HUES64 (cell line): ENCODE results near the gene PEAK1.
A peak's percentile ranks its signal among the peaks of the same experiment; 100 is the strongest.

Experiments used
- H3K27ac ChIP-seq: 2 replicates; pipeline ENCODE4 v1.7.0; 2013; ENCODE audit warnings: low read depth, low read length, inconsistent platforms
- H3K27me3 ChIP-seq: 2 replicates; pipeline ENCODE4 v1.6.1; 2013; ENCODE audit warnings: mild to moderate bottlenecking, low read length; ENCODE audit not compliant: insufficient read depth
- H3K36me3 ChIP-seq: 2 replicates; pipeline ENCODE4 v1.6.1; 2013; ENCODE audit warnings: mild to moderate bottlenecking, low read length; ENCODE audit not compliant: insufficient read depth
- H3K4me1 ChIP-seq: 2 replicates; pipeline ENCODE4 v1.6.1; 2013; ENCODE audit warnings: mild to moderate bottlenecking, low read length, moderate library complexity; ENCODE audit not compliant: insufficient read depth
- H3K4me3 ChIP-seq: 2 replicates; pipeline ENCODE4 v1.5.1; 2013; ENCODE audit warnings: mild to moderate bottlenecking, low read length, moderate library complexity
- H3K9ac ChIP-seq: 2 replicates; pipeline ENCODE4 v1.6.1; 2013; ENCODE audit warnings: mild to moderate bottlenecking, low read depth, low read length
- H3K9me3 ChIP-seq: 2 replicates; pipeline ENCODE4 v1.6.1; 2013; ENCODE audit warnings: low read depth, low read length; ENCODE audit not compliant: insufficient read depth
- WGBS: fragments of 150-250, 120-280 bp; methylation state at CpG from one replicate; pipeline ENCODE4 v1.1.7; 2013; ENCODE audit warnings: missing lambda C conversion rate; 5-methylcytosine and 5-hydroxymethylcytosine counted together

Gene PEAK1

DNA sequence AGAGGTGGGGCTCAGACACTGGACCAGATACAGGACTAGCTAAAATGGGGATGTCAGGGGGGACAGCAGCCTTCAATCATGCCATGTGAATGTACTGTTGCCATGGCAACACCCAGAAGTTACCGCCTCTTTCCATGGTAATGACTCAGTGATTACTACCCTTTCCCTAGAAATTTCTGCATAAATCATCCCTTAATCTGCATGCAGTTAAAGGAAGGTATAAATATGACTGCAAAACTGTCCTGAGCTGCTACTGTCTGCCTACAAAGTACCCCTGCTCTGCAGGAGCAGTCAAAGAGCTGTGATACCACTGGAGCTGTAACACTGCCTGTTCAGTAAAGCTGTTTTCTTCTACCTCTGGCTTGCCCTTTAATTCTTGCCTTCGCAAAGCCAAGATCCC, 168.2 kb downstream of the PEAK1 start:
- H3K27me3 ChIP-seq, result no peaks in the 10 kb centered on the region
- WGBS, result 89% methylated on average over 2 of the region's 2 CpGs
- no peaks in the 10 kb centered on the region for H3K4me1 ChIP-seq
- H3K36me3 ChIP-seq, result peaks cover 2% of the 10 kb centered on the region; the same call in 1 of the 2 replicates
- no peak overlapping the region for H3K9ac ChIP-seq
- H3K4me3 ChIP-seq, result no peak overlapping the region
- H3K27ac ChIP-seq, result no peak overlapping the region
- no peaks in the 10 kb centered on the region for H3K9me3 ChIP-seq

DNA sequence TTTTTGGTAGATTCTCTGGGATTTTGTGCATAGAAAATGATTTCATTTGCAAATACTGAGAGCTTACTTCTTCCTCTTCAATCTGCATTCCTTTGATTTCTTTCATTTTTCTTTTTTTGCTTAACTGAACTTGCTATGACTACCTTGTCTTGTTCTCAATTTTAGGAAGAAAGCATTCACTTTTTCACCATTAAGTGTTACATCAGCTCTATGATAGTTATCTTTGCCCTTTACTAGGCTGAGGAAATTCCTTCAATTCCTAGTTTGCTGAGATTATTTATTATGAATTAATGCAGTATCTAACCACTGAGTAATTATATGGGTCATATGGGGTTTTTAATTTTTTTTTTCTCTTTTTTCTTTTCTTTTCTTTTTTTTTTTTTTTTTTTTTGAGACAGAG, 172.8 kb downstream of the PEAK1 start:
- Histone ChIP-seq H3K9ac (no peak overlapping the region), H3K27ac (no peak overlapping the region), H3K9me3 (no peaks in the 10 kb centered on the region), H3K27me3 (no peaks in the 10 kb centered on the region), H3K4me3 (no peak overlapping the region), H3K36me3 (peaks cover 2% of the 10 kb centered on the region; the same call in 1 of the 2 replicates), H3K4me1 (no peaks in the 10 kb centered on the region)

GRCh38 chr15:77243716-77244401, 176.0 kb downstream of the PEAK1 start:
- Histone ChIP-seq H3K27ac (no peak overlapping the region), H3K9ac (no peak overlapping the region), H3K4me1 (no peaks in the 10 kb centered on the region), H3K36me3 (no peaks in the 10 kb centered on the region; the same call in 1 of the 2 replicates), H3K4me3 (no peak overlapping the region), H3K27me3 (no peaks in the 10 kb centered on the region), H3K9me3 (no peaks in the 10 kb centered on the region)
- 97% methylated on average over 7 of the region's 7 CpGs for WGBS

- H3K27ac ChIP-seq, result no peak overlapping the region
- 100% methylated on average over 2 of the region's 2 CpGs for WGBS
- no peak overlapping the region for H3K4me3 ChIP-seq
- no peak overlapping the region for H3K9ac ChIP-seq
- H3K9me3 ChIP-seq, result no peaks in the 10 kb centered on the region
- H3K4me1 ChIP-seq, result no peaks in the 10 kb centered on the region
- H3K27me3 ChIP-seq, result no peaks in the 10 kb centered on the region
- H3K36me3 ChIP-seq, result no peaks in the 10 kb centered on the region; the same call in 1 of the 2 replicates
Observed at GRCh38 chr15:77243135-77243534, 176.8 kb downstream of the PEAK1 start.

- Histone ChIP-seq H3K36me3 (peaks cover 13% of the 10 kb centered on the region), H3K9ac (no peak overlapping the region), H3K4me3 (no peak overlapping the region), H3K27me3 (no peaks in the 10 kb centered on the region), H3K4me1 (no peaks in the 10 kb centered on the region), H3K9me3 (peaks cover 20% of the 10 kb centered on the region), H3K27ac (no peak overlapping the region)
- 85% methylated on average over 1 of the region's 2 CpGs for WGBS
Observed at GRCh38 chr15:77239882-77240608, 179.9 kb downstream of the PEAK1 start.

DNA sequence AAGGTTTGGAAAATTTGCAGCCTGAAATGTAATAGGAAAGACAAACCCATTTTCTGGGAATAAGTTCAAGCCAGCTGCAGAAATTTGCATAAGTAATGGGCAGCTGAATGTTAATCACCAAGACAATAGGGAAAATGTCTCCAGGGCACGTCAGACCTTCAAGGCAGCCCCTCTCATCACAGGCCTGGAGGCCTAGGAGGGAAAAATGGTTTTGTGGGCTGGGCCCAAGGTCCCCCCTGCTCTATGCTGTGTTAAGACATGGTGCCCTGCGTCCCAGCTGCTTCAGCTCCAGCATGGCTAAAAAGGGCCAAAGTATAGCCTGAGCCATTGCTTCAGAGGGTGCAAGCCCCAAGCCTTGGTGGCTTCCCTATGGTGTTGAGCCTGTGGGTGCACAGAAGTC, 184.3 kb downstream of the PEAK1 start:
- Histone ChIP-seq H3K27me3 (no peaks in the 10 kb centered on the region), H3K4me1 (no peaks in the 10 kb centered on the region), H3K9me3 (peaks cover 26% of the 10 kb centered on the region), H3K4me3 (no peak overlapping the region), H3K27ac (no peak overlapping the region), H3K9ac (no peak overlapping the region), H3K36me3 (peaks cover 18% of the 10 kb centered on the region)
- 83% methylated on average over 2 of the region's 2 CpGs for WGBS

DNA sequence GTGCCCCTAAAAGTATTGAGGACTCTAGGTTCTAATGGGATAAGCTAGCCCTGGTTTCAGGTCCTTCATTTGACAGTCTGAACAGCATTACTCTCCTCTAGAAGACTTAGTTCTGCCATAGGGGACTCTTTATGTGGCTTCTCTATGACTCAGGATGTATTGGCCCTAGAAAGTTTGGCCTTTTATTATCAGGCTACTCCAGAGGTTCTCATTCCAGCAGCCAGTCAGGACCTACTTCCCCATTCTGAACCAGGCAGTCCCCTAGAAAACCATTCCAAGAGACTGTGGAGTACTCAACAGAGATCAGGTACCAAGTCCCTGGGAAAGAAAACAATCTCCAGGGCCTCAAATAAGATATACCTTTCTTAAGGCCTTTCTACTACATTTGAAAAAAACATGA, 191.1 kb downstream of the PEAK1 start:
- H3K9ac ChIP-seq, result no peak overlapping the region
- peaks cover 25% of the 10 kb centered on the region; the same call in 1 of the 2 replicates for H3K4me1 ChIP-seq
- H3K27ac ChIP-seq, result no peak overlapping the region
- H3K9me3 ChIP-seq, result no peaks in the 10 kb centered on the region
- H3K36me3 ChIP-seq, result peaks cover 2% of the 10 kb centered on the region; the same call in 1 of the 2 replicates
- no peaks in the 10 kb centered on the region for H3K27me3 ChIP-seq
- H3K4me3 ChIP-seq, result no peak overlapping the region

DNA sequence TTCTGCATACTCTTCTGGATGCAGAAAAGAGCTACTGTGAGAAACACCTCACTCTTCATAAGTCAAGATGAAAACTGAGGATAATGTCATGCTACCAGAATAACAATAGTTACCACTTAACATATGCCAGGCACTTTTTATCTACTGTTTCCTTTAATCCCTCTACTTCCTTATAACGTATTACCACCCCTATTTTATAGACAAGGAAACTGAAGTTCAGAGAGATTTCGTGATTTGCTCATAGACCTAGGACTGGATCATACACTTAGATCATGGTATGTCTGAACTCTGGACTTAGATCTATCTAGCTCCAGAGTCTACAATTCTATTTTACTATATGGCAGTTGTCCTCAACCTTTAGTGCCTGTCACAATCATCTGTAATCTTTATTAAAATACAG, 193.3 kb downstream of the PEAK1 start:
- Histone ChIP-seq H3K9ac (no peak overlapping the region), H3K36me3 (no peaks in the 10 kb centered on the region), H3K4me1 (peaks cover 43% of the 10 kb centered on the region; the same call in 1 of the 2 replicates), H3K9me3 (no peaks in the 10 kb centered on the region), H3K27ac (no peak overlapping the region), H3K27me3 (no peaks in the 10 kb centered on the region), H3K4me3 (no peak overlapping the region)
- WGBS, result 93% methylated on average over 2 of the region's 2 CpGs

DNA sequence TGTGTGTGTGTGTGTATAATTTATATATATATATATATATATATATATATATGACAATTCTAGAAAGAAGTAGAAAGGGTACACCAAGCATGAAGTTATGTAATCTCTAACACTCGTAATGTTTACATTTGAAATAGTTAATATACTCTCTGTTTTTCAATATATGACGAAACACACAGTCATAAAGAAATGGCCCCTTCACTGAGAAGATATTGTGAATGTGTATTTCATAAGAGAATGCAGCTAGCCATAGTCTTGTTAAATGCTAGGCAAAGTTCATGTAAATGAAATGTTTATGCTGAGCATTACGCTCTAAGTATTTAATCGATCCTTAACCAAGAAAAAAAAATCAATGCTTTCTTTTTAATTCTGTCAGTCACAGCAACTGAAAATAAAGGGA, 194.3 kb downstream of the PEAK1 start:
- peaks cover 43% of the 10 kb centered on the region; the same call in 1 of the 2 replicates for H3K4me1 ChIP-seq
- no peak overlapping the region for H3K9ac ChIP-seq
- no peaks in the 10 kb centered on the region for H3K27me3 ChIP-seq
- no peak overlapping the region for H3K27ac ChIP-seq
- WGBS, result 100% methylated on average over 2 of the region's 4 CpGs
- H3K9me3 ChIP-seq, result no peaks in the 10 kb centered on the region
- H3K36me3 ChIP-seq, result no peaks in the 10 kb centered on the region
- no peak overlapping the region for H3K4me3 ChIP-seq

- Histone ChIP-seq H3K27ac (no peak overlapping the region), H3K27me3 (no peaks in the 10 kb centered on the region), H3K9ac (no peak overlapping the region), H3K4me1 (peaks cover 45% of the 10 kb centered on the region; the same call in 1 of the 2 replicates), H3K4me3 (no peak overlapping the region), H3K9me3 (no peaks in the 10 kb centered on the region), H3K36me3 (no peaks in the 10 kb centered on the region)
- WGBS, result 78% methylated on average over 1 of the region's 2 CpGs
Observed at GRCh38 chr15:77225088-77225487, 194.8 kb downstream of the PEAK1 start.

DNA sequence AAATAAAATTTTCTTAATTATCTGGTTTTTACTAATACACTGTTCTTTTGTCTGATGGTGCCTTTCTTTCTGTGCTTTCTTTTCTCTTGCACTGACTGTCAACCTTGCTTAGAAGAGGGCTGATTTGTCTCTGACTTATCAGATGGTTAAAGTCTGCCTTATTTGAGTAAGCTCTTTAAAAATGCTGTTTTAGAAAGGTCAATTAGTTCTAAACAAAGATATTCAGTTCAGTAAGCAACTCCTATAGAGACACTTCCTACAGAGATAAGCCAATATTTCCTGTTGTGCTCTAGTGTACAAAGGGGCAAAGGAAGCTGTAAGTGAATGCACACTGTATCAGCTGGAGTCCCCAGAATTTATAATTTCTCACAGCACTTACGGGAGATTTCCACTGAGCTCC, 195.6 kb downstream of the PEAK1 start:
- Histone ChIP-seq H3K9me3 (no peaks in the 10 kb centered on the region), H3K27me3 (no peaks in the 10 kb centered on the region), H3K4me3 (no peak overlapping the region), H3K27ac (peak overlapping the region; percentile 11; the same call in 1 of the 2 replicates), H3K4me1 (peaks cover 53% of the 10 kb centered on the region; the same call in 1 of the 2 replicates), H3K9ac (peak overlapping the region; percentile 9; the same call in 1 of the 2 replicates), H3K36me3 (no peaks in the 10 kb centered on the region)
- 63% methylated on average over 1 of the region's 1 CpG for WGBS
